SK-N-SH treated with all-trans-retinoic acid at 6 μM for 48 hours (cell line): ENCODE results near the gene VCAN.
A peak's percentile ranks its signal among the peaks of the same experiment; 100 is the strongest.

Experiments used
- ATAC-seq: fragments of 200-7000 bp; cut with Tn5 transposase; 3 replicates; pipeline ENCODE4 v1.9.1; 2020; ENCODE audit warnings: mild to moderate bottlenecking, moderate library complexity
- ARNTL ChIP-seq: fragments of 450-650 bp; formaldehyde crosslinking; IDR thresholded peaks from 2 replicates; pipeline ENCODE4 v1.5.0; 2020; ENCODE audit warnings: low read depth, mild to moderate bottlenecking, moderate library complexity, borderline replicate concordance
- BACH2 ChIP-seq: fragments of 250-450 bp; sonication (Bioruptor Pico); IDR thresholded peaks from 2 replicates; pipeline ENCODE4 v1.9.0; 2021; ENCODE audit warnings: mild to moderate bottlenecking, borderline replicate concordance
- CREB5 ChIP-seq: fragments of 250-450 bp; sonication (Bioruptor Pico); IDR thresholded peaks from 2 replicates; pipeline ENCODE4 v1.5.1; 2020; ENCODE audit warnings: low read depth, mild to moderate bottlenecking, moderate library complexity
- CSDC2 ChIP-seq: fragments of 250-450 bp; sonication (Bioruptor Pico); IDR thresholded peaks from 2 replicates; pipeline ENCODE4 v1.5.0; 2020; ENCODE audit warnings: mild to moderate bottlenecking, moderate library complexity
- CSRNP3 ChIP-seq: fragments of 250-450 bp; sonication (Bioruptor Pico); IDR thresholded peaks from 2 replicates; pipeline ENCODE4 v1.5.1; 2021; ENCODE audit warnings: mild to moderate bottlenecking, moderate library complexity
- ESRRG ChIP-seq: fragments of 250-450 bp; sonication (Bioruptor Pico); IDR thresholded peaks from 2 replicates; pipeline ENCODE4 v1.6.1; 2021; ENCODE audit warnings: mild to moderate bottlenecking
- ISL1 ChIP-seq: fragments of 250-450 bp; sonication (Bioruptor Pico); IDR thresholded peaks from 2 replicates; pipeline ENCODE4 v2.1.2; 2022; ENCODE audit warnings: mild to moderate bottlenecking, moderate library complexity
- OSR1 ChIP-seq: fragments of 250-450 bp; sonication (Bioruptor Pico); IDR thresholded peaks from 2 replicates; pipeline ENCODE4 v1.8.0; 2022; ENCODE audit warnings: moderate library complexity, mild to moderate bottlenecking, inconsistent platforms
- PATZ1 ChIP-seq: fragments of 250-450 bp; sonication (Bioruptor Pico); IDR thresholded peaks from 2 replicates; pipeline ENCODE4 v1.8.0; 2020; ENCODE audit warnings: mild to moderate bottlenecking, moderate library complexity, borderline replicate concordance
- POU6F1 ChIP-seq: fragments of 250-450 bp; sonication (Bioruptor Pico); IDR thresholded peaks from 2 replicates; pipeline ENCODE4 v1.8.0; 2021; ENCODE audit warnings: low read depth, mild to moderate bottlenecking, moderate library complexity, borderline replicate concordance
- PPARA ChIP-seq: fragments of 250-450 bp; sonication (Bioruptor Pico); IDR thresholded peaks from 2 replicates; pipeline ENCODE4 v1.5.0; 2020; ENCODE audit warnings: mild to moderate bottlenecking, borderline replicate concordance
- SNAI2 ChIP-seq: fragments of 250-450 bp; sonication (Bioruptor Pico); IDR thresholded peaks from 2 replicates; pipeline ENCODE4 v1.5.0; 2020; ENCODE audit warnings: mild to moderate bottlenecking, moderate library complexity
- TCF4 ChIP-seq: fragments of 250-450 bp; sonication (Bioruptor Pico); IDR thresholded peaks from 2 replicates; pipeline ENCODE4 v1.8.0; 2021; ENCODE audit warnings: mild to moderate bottlenecking, moderate library complexity, borderline replicate concordance
- TOX ChIP-seq: fragments of 250-450 bp; sonication (Bioruptor Pico); IDR thresholded peaks from 2 replicates; pipeline ENCODE4 v1.8.0; 2021; ENCODE audit warnings: mild to moderate bottlenecking, moderate library complexity, borderline replicate concordance
- ZC3H10 ChIP-seq: fragments of 250-450 bp; sonication (Bioruptor Pico); IDR thresholded peaks from 2 replicates; pipeline ENCODE4 v1.5.1; 2021; ENCODE audit warnings: mild to moderate bottlenecking, moderate library complexity
- ZFP3 ChIP-seq: fragments of 250-450 bp; sonication (Bioruptor Pico); IDR thresholded peaks from 2 replicates; pipeline ENCODE4 v1.5.0; 2020; ENCODE audit warnings: mild to moderate bottlenecking, moderate library complexity
- ZFP30 ChIP-seq: fragments of 450-650 bp; formaldehyde crosslinking; IDR thresholded peaks from 2 replicates; pipeline ENCODE4 v1.5.0; 2022; ENCODE audit warnings: mild to moderate bottlenecking, moderate library complexity
- ZNF565 ChIP-seq: fragments of 450-650 bp; formaldehyde crosslinking; conservative IDR thresholded peaks from 2 replicates; pipeline ENCODE4 v1.5.0; 2020; ENCODE audit warnings: low read depth, mild to moderate bottlenecking, moderate library complexity
- ZNF70 ChIP-seq: fragments of 450-650 bp; formaldehyde crosslinking; IDR thresholded peaks from 2 replicates; pipeline ENCODE4 v1.5.0; 2020; ENCODE audit warnings: mild to moderate bottlenecking, moderate library complexity
- ZNF8 ChIP-seq: fragments of 450-650 bp; formaldehyde crosslinking; IDR thresholded peaks from 2 replicates; pipeline ENCODE4 v1.5.0; 2020; ENCODE audit warnings: mild to moderate bottlenecking, moderate library complexity
- TF ChIP-seq, protein P1 (sequence below): fragments of 250-450 bp; sonication (Bioruptor Pico); IDR thresholded peaks from 2 replicates; pipeline ENCODE4 v1.5.0; 2020; ENCODE audit warnings: mild to moderate bottlenecking, moderate library complexity

VCAN gene

DNA sequence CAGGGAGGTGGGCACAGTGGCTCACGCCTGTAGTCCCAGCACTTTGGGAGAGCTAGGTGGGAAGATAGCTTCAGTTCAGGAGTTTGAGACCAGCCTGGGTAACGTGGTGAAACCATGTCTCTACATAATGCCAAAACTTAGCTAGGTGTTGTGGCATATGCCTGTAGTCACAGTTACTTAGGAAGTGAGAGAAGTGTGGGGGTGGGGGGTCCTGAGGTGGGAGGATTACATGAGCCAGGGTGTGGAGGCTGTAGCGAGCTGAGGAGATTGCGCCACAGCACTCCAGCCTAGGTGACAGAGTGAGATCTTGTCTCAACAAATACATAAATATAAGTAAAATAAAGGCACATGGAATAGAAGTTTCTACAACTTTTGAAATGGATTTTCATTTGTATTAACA is 23.1 kb downstream of the VCAN start (continued):
- TF ChIP-seq, protein P1, sequence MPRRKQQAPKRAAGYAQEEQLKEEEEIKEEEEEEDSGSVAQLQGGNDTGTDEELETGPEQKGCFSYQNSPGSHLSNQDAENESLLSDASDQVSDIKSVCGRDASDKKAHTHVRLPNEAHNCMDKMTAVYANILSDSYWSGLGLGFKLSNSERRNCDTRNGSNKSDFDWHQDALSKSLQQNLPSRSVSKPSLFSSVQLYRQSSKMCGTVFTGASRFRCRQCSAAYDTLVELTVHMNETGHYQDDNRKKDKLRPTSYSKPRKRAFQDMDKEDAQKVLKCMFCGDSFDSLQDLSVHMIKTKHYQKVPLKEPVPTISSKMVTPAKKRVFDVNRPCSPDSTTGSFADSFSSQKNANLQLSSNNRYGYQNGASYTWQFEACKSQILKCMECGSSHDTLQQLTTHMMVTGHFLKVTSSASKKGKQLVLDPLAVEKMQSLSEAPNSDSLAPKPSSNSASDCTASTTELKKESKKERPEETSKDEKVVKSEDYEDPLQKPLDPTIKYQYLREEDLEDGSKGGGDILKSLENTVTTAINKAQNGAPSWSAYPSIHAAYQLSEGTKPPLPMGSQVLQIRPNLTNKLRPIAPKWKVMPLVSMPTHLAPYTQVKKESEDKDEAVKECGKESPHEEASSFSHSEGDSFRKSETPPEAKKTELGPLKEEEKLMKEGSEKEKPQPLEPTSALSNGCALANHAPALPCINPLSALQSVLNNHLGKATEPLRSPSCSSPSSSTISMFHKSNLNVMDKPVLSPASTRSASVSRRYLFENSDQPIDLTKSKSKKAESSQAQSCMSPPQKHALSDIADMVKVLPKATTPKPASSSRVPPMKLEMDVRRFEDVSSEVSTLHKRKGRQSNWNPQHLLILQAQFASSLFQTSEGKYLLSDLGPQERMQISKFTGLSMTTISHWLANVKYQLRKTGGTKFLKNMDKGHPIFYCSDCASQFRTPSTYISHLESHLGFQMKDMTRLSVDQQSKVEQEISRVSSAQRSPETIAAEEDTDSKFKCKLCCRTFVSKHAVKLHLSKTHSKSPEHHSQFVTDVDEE: no peak
- TF ChIP-seq ZNF70 (CRISPR knock-in tag) (no peak), ZFP30 (CRISPR knock-in tag) (no peak), OSR1 (no peak), CREB5 (CRISPR knock-in tag) (no peak), ZFP3 (CRISPR knock-in tag) (no peak)

- no peak for TF ChIP-seq ZC3H10
- no peak for ATAC-seq
Measured at GRCh38 chr5:83496626-83497025, 25.1 kb downstream of the VCAN start.

DNA sequence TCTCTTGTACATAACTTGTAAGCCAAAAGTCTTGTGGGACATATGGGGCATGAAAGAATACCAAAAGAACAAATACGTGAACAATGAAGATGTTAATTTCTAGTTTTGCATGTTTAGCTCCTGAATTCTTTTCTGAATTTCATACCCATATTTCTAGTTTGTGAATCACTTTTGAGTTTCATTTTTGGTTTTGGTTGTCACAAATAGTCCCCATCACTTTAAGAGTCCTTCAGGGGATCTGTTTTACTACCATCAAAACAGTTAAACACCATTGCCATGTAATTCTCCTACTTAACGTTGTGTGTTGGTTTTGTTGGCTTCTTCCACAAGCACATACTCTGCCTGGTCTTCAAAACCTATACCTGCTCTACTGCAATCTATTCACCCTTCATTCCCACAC is 27.0 kb downstream of the VCAN start:
- TF ChIP-seq POU6F1 (CRISPR knock-in tag): no peak
- TF ChIP-seq CREB5 (CRISPR knock-in tag): no peak
- TF ChIP-seq SNAI2 (CRISPR knock-in tag): no peak
- no peak for TF ChIP-seq ZFP30 (CRISPR knock-in tag)
- no peak for TF ChIP-seq ZNF8 (CRISPR knock-in tag)
- TF ChIP-seq ZFP3 (CRISPR knock-in tag): no peak
- no peak for TF ChIP-seq TOX
- no peak for TF ChIP-seq CSRNP3 (CRISPR knock-in tag)
- no peak for TF ChIP-seq ARNTL (CRISPR knock-in tag)
- TF ChIP-seq OSR1: no peak
- TF ChIP-seq ISL1 (CRISPR knock-in tag): no peak
- TF ChIP-seq PPARA (CRISPR knock-in tag): no peak
- TF ChIP-seq PATZ1 (CRISPR knock-in tag): no peak
- no peak for TF ChIP-seq ZC3H10
- TF ChIP-seq, all 23 proteins: peak for 0
- no peak for ATAC-seq

DNA sequence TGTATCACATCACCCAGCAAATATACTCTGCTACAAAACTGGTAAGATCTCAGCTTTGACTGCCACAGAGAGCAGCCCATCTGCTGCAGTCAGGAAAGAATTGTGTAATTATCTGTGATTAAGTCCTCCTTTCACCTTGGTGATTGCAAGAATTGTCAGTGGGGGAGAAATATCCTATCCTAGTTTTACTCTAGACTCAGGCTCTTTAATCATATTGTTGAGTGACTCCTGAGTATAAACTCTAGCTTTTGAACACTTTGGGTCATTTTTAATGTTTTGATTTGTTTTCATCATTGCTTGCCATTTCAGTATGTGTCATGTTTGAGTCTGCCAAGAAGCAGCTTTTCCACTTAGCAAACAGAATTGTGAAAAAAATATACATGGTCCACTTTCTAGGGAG is 32.1 kb downstream of the VCAN start:
- ATAC-seq: peak; percentile 32; the same call in 1 of the 3 replicates
- TF ChIP-seq CREB5 (CRISPR knock-in tag) (no peak), ZNF565 (CRISPR knock-in tag) (no peak), TCF4 (CRISPR knock-in tag) (no peak), PPARA (CRISPR knock-in tag) (no peak), CSDC2 (CRISPR knock-in tag) (no peak), OSR1 (no peak), ZC3H10 (no peak), SNAI2 (CRISPR knock-in tag) (no peak), ZFP3 (CRISPR knock-in tag) (no peak), ESRRG (CRISPR knock-in tag) (no peak), BACH2 (CRISPR knock-in tag) (no peak), ZFP30 (CRISPR knock-in tag) (no peak), TOX (no peak)
